GM12891 (cell line): Measurements from ENCODE around the gene PEX5L.

Experiments
- POLR2A ChIP-seq: IDR thresholded peaks from 2 replicates; pipeline ENCODE4 v1.6.1; 2011; ENCODE audit warnings: low read depth, low read length, control low read depth
- POLR2AphosphoS5 ChIP-seq: IDR thresholded peaks from 2 replicates; pipeline ENCODE4 v1.6.1; 2011; ENCODE audit warnings: low read depth, low read length, control low read depth
- TAF1 ChIP-seq: IDR thresholded peaks from 2 replicates; pipeline ENCODE4 v1.6.1; 2011; ENCODE audit warnings: low read depth, low read length, control low read depth

GRCh38 chr3:180058238-180058637 lies 21.5 kb upstream of the PEX5L start:
- TF ChIP-seq POLR2A (no peak), POLR2AphosphoS5 (no peak), TAF1 (no peak)
